Measurements from ENCODE around the gene SLC1A4.

DNA sequence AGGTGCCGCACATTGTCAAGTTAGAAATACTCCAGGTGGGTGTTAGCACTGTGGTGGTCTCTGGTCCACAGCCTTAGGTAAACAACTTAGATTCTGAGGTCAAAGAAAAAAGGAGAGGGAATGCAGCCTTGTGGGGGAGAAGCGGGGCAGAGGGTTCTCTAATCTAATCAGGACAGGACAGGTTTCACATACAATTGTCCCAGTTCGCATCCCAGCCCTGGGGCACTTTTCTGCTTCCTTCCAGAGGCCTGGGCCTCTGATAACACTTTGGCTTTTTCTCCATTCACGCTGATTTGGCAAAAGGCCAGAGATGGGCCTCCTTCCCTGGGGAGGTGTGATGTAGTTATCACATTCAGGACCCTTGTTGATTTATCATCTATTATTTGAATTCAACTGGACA lies 32.5 kb downstream of the SLC1A4 start:
- no peak for TF ChIP-seq CTCF (IDR thresholded peaks at IDR 0.05)
- no peak for TF ChIP-seq POLR2AphosphoS5 (IDR thresholded peaks at IDR 0.05)
- no peak for TF ChIP-seq POLR2A (IDR thresholded peaks at IDR 0.05)

Measured in breast epithelium (tissue), 3 donors.